Effector memory CD8-positive, alpha-beta T cell (primary cell): ENCODE results near the gene CMTR2.
A peak's percentile ranks its signal among the peaks of the same experiment; 100 is the strongest.
"Not testable (repeated sequence)": the region's sequence is repeated elsewhere in the genome, so short reads cannot be mapped to it uniquely, and the experiment has no call there.

Experiments used
- ATAC-seq: fragments of 150-1000 bp; cut with Tn5 transposase; replicated peaks from 2 replicates; pipeline ENCODE4 v1.10.0; 2021; ENCODE audit warnings: mild to moderate bottlenecking, moderate library complexity
- DNase-seq, 3 experiments: peaks; one replicate each; pipeline ENCODE4 v3.0.0; 2021
- H3K27ac Mint-ChIP-seq, 2 donors: one replicate each; pipeline ENCODE4 v1.8.0; 2022; ENCODE audit warnings: mild to moderate bottlenecking in 2 of 2, mixed read lengths in 2 of 2, moderate library complexity in 2 of 2
- H3K27me3 Mint-ChIP-seq, 2 donors: one replicate each; pipeline ENCODE4 v1.8.0; 2022; ENCODE audit warnings: mixed read lengths in 2 of 2
- H3K36me3 Mint-ChIP-seq: one replicate; pipeline ENCODE4 v1.8.0; 2022; ENCODE audit warnings: mild to moderate bottlenecking, moderate library complexity, mixed read lengths; ENCODE audit not compliant: insufficient read depth
- H3K4me1 Mint-ChIP-seq, 2 donors: one replicate each; pipeline ENCODE4 v1.8.0; 2022; ENCODE audit warnings: low read depth in 2 of 2, mixed read lengths in 2 of 2
- H3K4me3 Mint-ChIP-seq, 2 donors: one replicate each; pipeline ENCODE4 v1.8.0; 2022; ENCODE audit warnings: mild to moderate bottlenecking in 2 of 2, mixed read lengths in 2 of 2, moderate library complexity in 2 of 2
- H3K9me3 Mint-ChIP-seq, 2 donors: one replicate each; pipeline ENCODE4 v1.8.0; 2022; ENCODE audit warnings: mixed read lengths in 2 of 2
- total RNA-seq, 9 experiments: gene quantifications; one replicate each; lab custom pipeline; 2026; lab: John Stamatoyannopoulos, UW

The CMTR2 gene
- total RNA-seq: 18.1 to 70.2 (median 57.8) reads per million in 9 experiments

GRCh38 chr16:71288890-71289731, at the start of gene CMTR2:
Gene CMTR2, minus strand, starts transcription at chr16:71289402. Its CDS starts 3,482 bp downstream, at chr16:71285920.
- Mint-ChIP-seq H3K36me3 (peaks cover 18% of the 10 kb centered on the region), H3K9me3 (no peaks in the 10 kb centered on the region)
- ATAC-seq: peak; percentile 90

GRCh38 chr16:71338632-71339031, 49.4 kb upstream of the CMTR2 start:
- no peak for ATAC-seq
- H3K4me1 Mint-ChIP-seq: no peaks in the 10 kb centered on the region
- no peak for DNase-seq
- no peak overlapping the region for H3K4me3 Mint-ChIP-seq
- H3K36me3 Mint-ChIP-seq: no peaks in the 10 kb centered on the region
- H3K9me3 Mint-ChIP-seq: no peaks in the 10 kb centered on the region
- H3K27me3 Mint-ChIP-seq: peaks cover 48 to 60% of the 10 kb centered on the region in 2 donors
- H3K27ac Mint-ChIP-seq: no peak overlapping the region

More at GRCh38 chr16:71288890-71289731, at the start of gene CMTR2:
- Mint-ChIP-seq H3K27ac (peak within 1 kb of the TSS; percentile 94), H3K4me3 (peak within 1 kb of the TSS; percentile 82 to 87), H3K4me1 (peaks cover 18 to 20% of the 10 kb centered on the region in 2 donors), H3K27me3 (peaks cover 22 to 26% of the 10 kb centered on the region in 2 donors)
- DNase-seq: peak; percentile 78 to 80 (median 79)

GRCh38 chr16:71338193-71338592, 49.0 kb upstream of the CMTR2 start:
- Mint-ChIP-seq H3K4me1 (no peaks in the 10 kb centered on the region), H3K36me3 (no peaks in the 10 kb centered on the region), H3K9me3 (no peaks in the 10 kb centered on the region), H3K4me3 (no peak overlapping the region), H3K27ac (no peak overlapping the region), H3K27me3 (peaks cover 48 to 60% of the 10 kb centered on the region in 2 donors)
- no peak for ATAC-seq
- no peak for DNase-seq

- H3K4me1 Mint-ChIP-seq: no peaks in the 10 kb centered on the region
- no peak overlapping the region for H3K4me3 Mint-ChIP-seq
- H3K27me3 Mint-ChIP-seq: peaks cover 48 to 60% of the 10 kb centered on the region in 2 donors
- no peaks in the 10 kb centered on the region for H3K9me3 Mint-ChIP-seq
- H3K27ac Mint-ChIP-seq: no peak overlapping the region
- ATAC-seq (no peak), DNase-seq (no peak)
- no peaks in the 10 kb centered on the region for H3K36me3 Mint-ChIP-seq
These were observed 48.4 kb upstream of the CMTR2 start for GRCh38 chr16:71337631-71338030.

GRCh38 chr16:71328151-71328550, 38.9 kb upstream of the CMTR2 start:
- no peak overlapping the region for H3K4me3 Mint-ChIP-seq
- H3K36me3 Mint-ChIP-seq: no peaks in the 10 kb centered on the region
- ATAC-seq (no peak), DNase-seq (no peak)
- peaks cover 25 to 66% of the 10 kb centered on the region in 2 donors for H3K27me3 Mint-ChIP-seq
- H3K9me3 Mint-ChIP-seq: no peaks in the 10 kb centered on the region
- H3K4me1 Mint-ChIP-seq: no peaks in the 10 kb centered on the region
- H3K27ac Mint-ChIP-seq: no peak overlapping the region

GRCh38 chr16:71327720-71328119, 38.5 kb upstream of the CMTR2 start:
- ATAC-seq: no peak
- Mint-ChIP-seq H3K4me3 (no peak overlapping the region), H3K36me3 (no peaks in the 10 kb centered on the region), H3K4me1 (no peaks in the 10 kb centered on the region), H3K27me3 (peaks cover 25 to 66% of the 10 kb centered on the region in 2 donors), H3K27ac (no peak overlapping the region), H3K9me3 (no peaks in the 10 kb centered on the region)
- no peak for DNase-seq

- Mint-ChIP-seq H3K9me3 (no peaks in the 10 kb centered on the region), H3K36me3 (peaks cover 2% of the 10 kb centered on the region), H3K27ac (no peak overlapping the region), H3K4me1 (no peaks in the 10 kb centered on the region), H3K4me3 (no peak overlapping the region), H3K27me3 (peaks cover 46 to 58% of the 10 kb centered on the region in 2 donors)
- DNase-seq (no peak), ATAC-seq (no peak)
These were observed 30.8 kb upstream of the CMTR2 start for GRCh38 chr16:71319999-71320398.

- ATAC-seq: no peak
- no peaks in the 10 kb centered on the region for H3K4me1 Mint-ChIP-seq
- H3K9me3 Mint-ChIP-seq: no peaks in the 10 kb centered on the region
- no peak for DNase-seq
- H3K4me3 Mint-ChIP-seq: no peak overlapping the region
- H3K36me3 Mint-ChIP-seq: peaks cover 2% of the 10 kb centered on the region
- peaks cover 58 to 62% of the 10 kb centered on the region in 2 donors for H3K27me3 Mint-ChIP-seq
- no peak overlapping the region for H3K27ac Mint-ChIP-seq
These were observed 26.1 kb upstream of the CMTR2 start for GRCh38 chr16:71315269-71315668.

GRCh38 chr16:71313591-71313990, 24.4 kb upstream of the CMTR2 start:
- ATAC-seq, H3K27ac Mint-ChIP-seq: not testable (repeated sequence)
- peaks cover 69 to 73% of the 10 kb centered on the region in 2 donors for H3K27me3 Mint-ChIP-seq

GRCh38 chr16:71311553-71312158, 22.5 kb upstream of the CMTR2 start:
- Mint-ChIP-seq H3K9me3 (no peaks in the 10 kb centered on the region), H3K4me3 (no peak overlapping the region), H3K27me3 (peaks cover 73 to 84% of the 10 kb centered on the region in 2 donors), H3K4me1 (no peaks in the 10 kb centered on the region), H3K27ac (no peak overlapping the region), H3K36me3 (peaks cover 2% of the 10 kb centered on the region)
- peak in 2 of 3 experiments; percentile 1 to 17 for DNase-seq
- no peak for ATAC-seq

More at GRCh38 chr16:71313591-71313990, 24.4 kb upstream of the CMTR2 start:
- not testable (repeated sequence) for H3K9me3 Mint-ChIP-seq, H3K4me3 Mint-ChIP-seq, H3K4me1 Mint-ChIP-seq, H3K36me3 Mint-ChIP-seq, DNase-seq

- DNase-seq (no peak), ATAC-seq (no peak)
- peaks cover 0 to 5% of the 10 kb centered on the region in 2 donors for H3K9me3 Mint-ChIP-seq
- H3K4me3 Mint-ChIP-seq: no peak overlapping the region
- no peaks in the 10 kb centered on the region for H3K4me1 Mint-ChIP-seq
- H3K27ac Mint-ChIP-seq: no peak overlapping the region
- H3K27me3 Mint-ChIP-seq: peaks cover 57 to 68% of the 10 kb centered on the region in 2 donors
- no peaks in the 10 kb centered on the region for H3K36me3 Mint-ChIP-seq
These were observed 14.7 kb upstream of the CMTR2 start for GRCh38 chr16:71303938-71304337.

- peaks cover 63 to 64% of the 10 kb centered on the region in 2 donors for H3K27me3 Mint-ChIP-seq
These were observed 8.1 kb upstream of the CMTR2 start for GRCh38 chr16:71297341-71297634.

GRCh38 chr16:71296584-71297340, 7.6 kb upstream of the CMTR2 start:
- H3K27me3 Mint-ChIP-seq: peaks cover 68% of the 10 kb centered on the region in 2 donors
- DNase-seq (no peak), ATAC-seq (no peak)
- peaks cover 0 to 6% of the 10 kb centered on the region in 2 donors for H3K9me3 Mint-ChIP-seq
- H3K36me3 Mint-ChIP-seq: no peaks in the 10 kb centered on the region
- H3K4me3 Mint-ChIP-seq: no peak overlapping the region
- H3K27ac Mint-ChIP-seq: no peak overlapping the region
- H3K4me1 Mint-ChIP-seq: no peaks in the 10 kb centered on the region

More at GRCh38 chr16:71297341-71297634, 8.1 kb upstream of the CMTR2 start:
- ATAC-seq: no peak
- no peaks in the 10 kb centered on the region for H3K4me1 Mint-ChIP-seq
- peaks cover 0 to 6% of the 10 kb centered on the region in 2 donors for H3K9me3 Mint-ChIP-seq
- no peaks in the 10 kb centered on the region for H3K36me3 Mint-ChIP-seq
- H3K27ac Mint-ChIP-seq: no peak overlapping the region
- H3K4me3 Mint-ChIP-seq: no peak overlapping the region
- no peak for DNase-seq
